ENCODE measurements around the gene SRSF2.
"Not testable (repeated sequence)": the region's sequence is repeated elsewhere in the genome, so short reads cannot be mapped to it uniquely, and the experiment has no call there.

SRSF2 gene

GRCh38 chr17:76701471-76701967 is 35.6 kb downstream of the SRSF2 start:
- FAIRE-seq (no peak), DNase-seq (ENCODE audit: insufficient read length, low spot score) (no peak)
- TF ChIP-seq, protein P1, sequence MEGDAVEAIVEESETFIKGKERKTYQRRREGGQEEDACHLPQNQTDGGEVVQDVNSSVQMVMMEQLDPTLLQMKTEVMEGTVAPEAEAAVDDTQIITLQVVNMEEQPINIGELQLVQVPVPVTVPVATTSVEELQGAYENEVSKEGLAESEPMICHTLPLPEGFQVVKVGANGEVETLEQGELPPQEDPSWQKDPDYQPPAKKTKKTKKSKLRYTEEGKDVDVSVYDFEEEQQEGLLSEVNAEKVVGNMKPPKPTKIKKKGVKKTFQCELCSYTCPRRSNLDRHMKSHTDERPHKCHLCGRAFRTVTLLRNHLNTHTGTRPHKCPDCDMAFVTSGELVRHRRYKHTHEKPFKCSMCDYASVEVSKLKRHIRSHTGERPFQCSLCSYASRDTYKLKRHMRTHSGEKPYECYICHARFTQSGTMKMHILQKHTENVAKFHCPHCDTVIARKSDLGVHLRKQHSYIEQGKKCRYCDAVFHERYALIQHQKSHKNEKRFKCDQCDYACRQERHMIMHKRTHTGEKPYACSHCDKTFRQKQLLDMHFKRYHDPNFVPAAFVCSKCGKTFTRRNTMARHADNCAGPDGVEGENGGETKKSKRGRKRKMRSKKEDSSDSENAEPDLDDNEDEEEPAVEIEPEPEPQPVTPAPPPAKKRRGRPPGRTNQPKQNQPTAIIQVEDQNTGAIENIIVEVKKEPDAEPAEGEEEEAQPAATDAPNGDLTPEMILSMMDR (IDR thresholded peaks at IDR 0.05; ENCODE audit: insufficient read depth, missing control alignments): no peak

DNA sequence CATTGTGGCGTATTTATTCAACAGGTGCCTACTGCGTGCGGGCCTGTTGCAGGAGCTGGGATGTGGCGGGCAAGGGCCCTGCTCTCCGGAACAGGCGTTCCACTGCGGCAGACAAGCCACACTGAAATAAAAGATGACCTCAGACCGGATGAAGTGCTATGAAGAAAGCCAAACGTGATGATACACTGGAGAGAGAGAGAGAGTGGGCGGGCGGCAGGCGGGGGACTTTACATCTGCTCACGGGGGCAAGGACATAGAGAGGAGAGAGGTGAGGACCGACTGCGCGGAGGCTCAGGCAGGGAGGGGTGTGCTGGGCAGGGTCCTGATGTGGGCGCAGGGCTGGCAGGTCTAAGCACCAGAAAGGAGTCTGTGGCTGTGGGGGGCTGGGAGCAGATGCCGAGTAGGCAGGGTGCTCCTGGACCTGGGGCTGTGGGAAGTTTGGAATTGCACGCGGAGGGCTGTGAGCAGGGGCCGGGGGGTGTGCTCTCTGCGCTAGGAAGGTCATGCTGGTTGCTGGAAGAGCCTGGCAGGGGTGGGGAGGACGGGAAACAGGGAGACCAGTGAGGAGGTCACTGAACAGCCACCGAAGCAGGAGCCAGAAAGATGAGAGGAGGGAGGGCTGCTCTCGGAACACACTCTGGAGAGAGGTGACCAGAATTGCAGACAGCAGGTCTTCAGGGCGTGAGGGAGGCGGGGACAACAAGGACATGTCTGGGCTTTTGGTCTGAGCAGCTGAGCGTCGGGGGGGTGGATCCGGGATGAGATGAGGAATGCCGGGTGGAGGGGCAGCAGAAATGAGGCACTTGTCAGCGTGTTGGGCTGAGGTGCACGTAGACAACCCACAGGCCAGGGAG is 36.3 kb downstream of the SRSF2 start:
- TF ChIP-seq, protein P1 (IDR thresholded peaks at IDR 0.05; ENCODE audit: insufficient read depth, missing control alignments): no peak
- DNase-seq (ENCODE audit: insufficient read length, low spot score): no peak
- FAIRE-seq: no peak

DNA sequence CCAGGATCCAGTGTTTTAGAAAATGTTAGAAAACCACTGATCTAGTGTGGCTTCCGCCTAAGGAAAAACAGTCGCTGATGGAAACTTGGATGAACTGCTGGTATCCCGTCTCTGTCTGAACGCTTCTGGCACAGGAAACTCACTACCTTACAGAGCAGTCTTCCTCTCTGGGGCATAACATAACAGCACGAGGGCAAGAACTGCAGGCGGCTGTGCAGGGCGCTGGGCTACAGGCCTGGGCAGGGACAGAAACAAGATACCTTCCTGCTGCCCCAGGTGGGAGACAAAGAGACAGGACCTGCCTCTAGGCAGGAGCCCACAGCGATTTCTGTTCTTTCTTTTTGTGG is 36.9 kb downstream of the SRSF2 start:
- DNase-seq (ENCODE audit: insufficient read length, low spot score) (no peak), FAIRE-seq (no peak)
- TF ChIP-seq, protein P1 (IDR thresholded peaks at IDR 0.05; ENCODE audit: insufficient read depth, missing control alignments): no peak

- not testable (repeated sequence) for DNase-seq (ENCODE audit: insufficient read length, low spot score); FAIRE-seq
Measured at GRCh38 chr17:76698466-76698977, 38.6 kb downstream of the SRSF2 start.

DNA sequence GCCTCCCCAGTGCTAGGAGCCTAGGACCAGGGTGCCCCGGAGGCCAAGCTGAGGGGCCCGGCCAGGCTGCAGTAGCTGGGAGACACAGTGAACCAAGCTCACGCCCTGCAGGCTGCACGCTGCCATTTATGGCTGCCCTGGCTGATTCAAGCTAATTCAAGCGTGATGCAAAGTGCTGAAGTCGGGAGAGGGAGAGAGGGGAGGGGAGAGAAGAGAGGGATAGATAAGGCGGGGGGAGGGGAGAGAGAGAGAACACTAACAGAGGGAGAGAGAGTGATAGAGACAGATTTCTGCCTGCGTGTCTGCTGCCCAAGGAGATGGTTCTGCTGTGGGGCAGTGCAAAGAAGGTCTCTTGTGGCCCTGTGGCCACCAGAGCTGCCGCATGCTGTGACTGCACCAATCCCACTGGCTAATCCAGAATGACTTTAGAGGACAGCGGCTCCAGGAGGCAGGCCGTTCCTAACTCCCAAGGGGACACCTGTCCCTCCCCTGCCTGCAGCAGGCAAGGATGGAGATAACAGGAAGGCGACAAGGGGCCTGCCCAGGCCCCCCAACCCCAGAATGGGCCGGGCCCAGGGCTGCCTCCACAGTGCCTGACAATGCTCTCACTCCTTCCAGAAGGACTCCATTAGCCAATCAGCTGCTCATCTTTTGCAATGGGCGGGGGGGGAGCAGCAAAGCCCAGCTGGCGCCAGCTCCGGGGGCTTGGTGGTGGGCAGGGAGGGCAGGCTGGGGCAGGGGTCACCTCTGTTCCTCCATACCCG is 39.2 kb downstream of the SRSF2 start:
- FAIRE-seq: no peak

GRCh38 chr17:76696763-76697701 is 40.1 kb downstream of the SRSF2 start:
- FAIRE-seq (no peak), DNase-seq (ENCODE audit: insufficient read length, low spot score) (no peak)
- TF ChIP-seq, protein P1 (IDR thresholded peaks at IDR 0.05; ENCODE audit: insufficient read depth, missing control alignments): no peak

More for the DNA sequence above, 39.2 kb downstream of the SRSF2 start:
- TF ChIP-seq, protein P1 (IDR thresholded peaks at IDR 0.05; ENCODE audit: insufficient read depth, missing control alignments): no peak
- DNase-seq (ENCODE audit: insufficient read length, low spot score): peak; percentile 61
